Activated CD4-positive, alpha-beta T cell treated with anti-CD3 and anti-CD28 coated beads, Interleukin-2, Interleukin-6, amounts not matched to agents 100 ng/mL and 50 ng/mL, durations not matched to agents 16 hours and 8 hours (primary cell): ENCODE measurements around the gene COG6.

ENCODE experiments used
- DNase-seq: peaks from one replicate; pipeline ENCODE4 v3.0.0-alpha.2; 2020

COG6 gene

GRCh38 chr13:39655569-39656324 is at the start of gene COG6:
Gene COG6 (plus strand): TSS chr13:39655662. CDS start chr13:39655727, 65 bp downstream.
- DNase-seq, result peak; percentile 95

DNA sequence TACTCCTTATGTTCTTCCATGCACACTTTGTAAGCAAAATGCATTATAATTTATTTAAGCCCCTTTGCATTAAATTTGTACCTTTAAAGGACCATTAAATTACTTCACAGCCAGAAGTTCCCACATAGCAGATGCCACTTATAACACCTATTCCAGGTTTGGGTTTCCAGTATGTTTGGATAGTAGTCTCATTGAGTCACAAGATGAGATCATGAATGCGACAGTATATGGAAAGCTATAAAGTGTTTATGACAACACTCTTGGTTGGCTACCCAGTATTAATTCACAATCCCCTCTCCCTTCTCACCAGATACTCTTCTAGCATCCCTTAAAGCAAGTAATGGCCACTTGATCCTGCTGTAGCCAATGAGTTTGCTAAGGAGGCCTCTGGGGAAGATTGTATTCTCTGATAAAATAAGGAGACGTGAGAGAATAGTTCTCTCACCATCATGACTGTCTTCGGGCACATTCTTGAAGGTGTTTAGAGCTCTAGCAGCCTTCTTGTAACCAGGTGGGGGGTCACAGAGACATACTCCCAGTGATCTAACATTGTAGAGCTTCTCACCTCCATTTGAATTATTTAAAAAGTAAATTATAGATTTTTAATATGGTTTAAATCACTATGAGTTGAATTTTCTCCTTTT is 49.7 kb upstream of the COG6 start:
- no peak for DNase-seq

GRCh38 chr13:39607876-39608275 is 47.6 kb upstream of the COG6 start:
- no peak for DNase-seq

DNA sequence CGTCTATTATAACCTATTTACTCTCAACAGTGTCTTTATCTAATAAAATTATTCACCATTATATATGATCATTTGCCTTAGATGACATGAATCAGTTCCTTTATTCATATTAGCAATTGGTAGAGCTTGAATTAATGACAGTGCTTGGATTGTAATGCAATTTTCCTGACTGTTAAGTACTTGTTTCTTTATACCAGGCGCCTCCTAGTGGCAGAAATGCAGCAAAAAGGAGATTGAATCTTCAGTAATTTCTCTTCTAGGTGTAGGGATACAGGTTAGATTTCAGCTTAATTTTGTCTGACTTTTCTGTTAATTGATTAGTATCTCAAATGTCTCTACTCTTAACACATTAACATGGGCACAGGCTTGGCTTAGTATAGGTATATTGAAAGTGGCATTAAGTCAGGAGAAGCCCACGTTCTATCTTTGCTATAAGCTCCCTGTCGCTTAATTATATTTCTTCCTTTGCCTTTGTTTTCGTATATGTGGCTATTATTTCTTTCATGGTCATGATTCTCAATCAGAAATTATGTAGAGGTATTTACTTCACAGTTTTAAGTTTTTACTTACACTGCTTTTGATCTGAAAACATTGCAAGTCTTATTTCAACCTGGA is 43.3 kb upstream of the COG6 start:
- DNase-seq, result peak; percentile 61

DNA sequence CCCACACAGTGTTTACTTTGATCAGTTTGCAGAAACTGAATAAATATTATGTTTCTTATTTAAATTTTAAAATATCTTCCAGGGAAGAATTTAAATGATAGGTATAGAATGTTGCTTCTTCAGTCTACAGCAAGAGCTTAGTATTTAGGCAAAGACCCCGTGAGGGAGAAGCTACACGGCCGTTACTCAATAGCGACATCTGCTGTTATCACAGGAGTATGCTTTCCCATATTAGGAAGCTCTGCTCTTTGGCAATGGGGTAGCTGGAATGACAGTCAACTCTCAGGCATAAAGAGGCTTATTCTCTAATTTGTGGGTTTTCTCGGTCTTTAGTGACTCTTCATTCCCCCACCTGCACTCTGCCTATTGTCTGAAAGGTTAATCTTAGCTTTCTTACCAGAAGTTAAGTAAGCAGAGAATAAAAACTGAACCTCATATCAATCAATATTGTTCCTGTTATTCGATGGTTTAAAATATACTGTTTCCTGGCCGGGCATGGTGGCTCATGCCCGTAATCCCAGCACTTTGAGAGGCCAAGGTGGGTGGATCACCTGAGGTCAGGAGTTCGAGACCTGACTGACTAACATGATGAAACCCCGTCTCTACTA is 39.3 kb upstream of the COG6 start:
- DNase-seq, result peak; percentile 67

GRCh38 chr13:39618561-39618960 is 36.9 kb upstream of the COG6 start:
- DNase-seq, result no peak

DNA sequence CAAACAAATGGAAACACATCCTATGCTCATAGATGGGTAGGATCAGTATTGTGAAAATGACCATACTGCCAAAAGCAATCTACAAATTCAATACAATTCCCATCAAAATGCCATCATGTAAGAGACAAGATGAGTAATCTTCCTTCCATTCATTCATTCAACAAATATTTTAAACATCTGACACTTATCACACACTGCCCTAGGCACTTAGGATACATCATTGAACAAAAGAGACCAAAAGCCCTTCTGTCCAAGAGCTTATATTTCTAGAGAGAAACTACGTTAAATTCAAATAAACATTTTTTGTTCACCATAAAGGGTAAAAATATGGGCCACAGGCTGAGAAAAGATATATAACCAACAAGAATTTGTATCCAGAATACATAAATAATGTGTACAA is 32.0 kb upstream of the COG6 start:
- no peak for DNase-seq

- no peak for DNase-seq
Measured at GRCh38 chr13:39631307-39631706, 24.2 kb upstream of the COG6 start.

DNA sequence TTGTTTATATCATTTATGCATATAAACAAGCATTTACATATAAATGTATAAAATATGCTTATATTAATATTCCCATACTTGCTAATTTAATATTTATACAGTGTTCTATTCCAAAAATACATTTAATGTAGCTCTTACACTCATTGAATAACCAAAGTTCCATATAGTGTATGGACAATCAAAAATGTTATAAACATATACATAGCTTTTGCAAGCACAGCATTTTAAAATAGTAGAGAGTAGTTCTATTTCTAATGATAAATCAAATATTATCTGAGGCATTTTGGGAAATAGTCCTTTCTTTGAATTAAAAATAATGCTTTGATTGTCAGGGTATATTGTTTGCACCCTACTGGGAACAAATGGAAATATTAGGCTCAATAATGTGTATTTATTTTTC is 22.5 kb upstream of the COG6 start:
- no peak for DNase-seq

DNA sequence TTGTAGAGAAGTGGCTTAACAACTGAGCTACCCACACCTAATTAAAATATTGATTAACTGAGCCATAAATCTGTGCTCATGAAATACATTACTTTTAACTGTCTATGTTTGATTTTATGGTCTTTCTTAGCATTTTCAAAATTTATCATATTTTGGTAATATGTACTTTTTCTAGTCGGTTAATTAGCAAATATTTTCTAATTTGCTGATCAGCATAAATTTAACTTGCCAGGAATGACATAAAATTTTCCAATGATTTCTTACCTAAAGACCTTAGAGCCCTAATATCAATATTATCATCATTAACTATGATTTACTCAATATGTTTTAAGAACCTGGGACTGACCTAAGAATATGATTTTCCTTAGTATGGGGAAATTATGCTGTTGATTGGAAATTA is 19.9 kb upstream of the COG6 start:
- no peak for DNase-seq

DNA sequence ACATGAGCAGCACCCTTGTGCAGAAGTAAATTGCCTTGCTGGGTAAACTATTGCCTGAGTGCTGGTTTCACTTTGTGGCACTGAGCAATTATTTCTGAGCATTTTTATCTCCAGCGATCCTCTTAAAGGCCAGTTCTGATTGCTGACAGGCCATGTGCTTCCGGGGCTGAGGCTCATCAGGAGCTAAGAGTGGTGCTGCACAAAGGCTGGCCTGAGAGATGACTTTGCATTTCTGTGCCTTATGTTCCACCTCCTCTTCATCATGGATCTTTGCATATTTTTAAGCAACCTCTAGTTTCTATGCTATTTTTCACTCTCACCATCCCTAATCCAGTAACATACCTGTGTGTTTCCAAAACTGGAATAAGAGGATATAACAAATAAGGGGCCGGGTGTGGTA is 17.6 kb upstream of the COG6 start:
- DNase-seq, result no peak

- DNase-seq, result no peak
Measured at GRCh38 chr13:39641645-39642044, 13.8 kb upstream of the COG6 start.

- no peak for DNase-seq
Measured at GRCh38 chr13:39646122-39646521, 9.3 kb upstream of the COG6 start.

GRCh38 chr13:39655041-39655568 is 357 bp upstream of the COG6 start:
- no peak for DNase-seq

DNA sequence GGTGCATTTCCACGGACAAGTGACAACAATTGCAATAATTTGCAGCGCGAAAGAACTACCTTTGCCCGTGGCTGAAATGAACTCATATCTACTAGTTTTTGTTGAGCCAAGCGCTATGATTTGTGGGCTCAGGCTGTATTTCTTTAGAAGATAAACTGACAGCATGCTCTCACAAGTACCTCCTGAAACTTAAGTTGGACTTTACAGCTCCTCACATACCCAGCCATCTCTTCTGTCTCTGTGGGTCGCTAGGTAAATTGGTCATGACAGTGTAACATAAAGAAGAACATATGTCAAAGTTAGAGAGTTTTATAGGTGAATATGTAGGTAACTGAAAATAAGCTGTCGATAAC is 839 bp downstream of the COG6 start:
- peak; percentile 3 for DNase-seq

DNA sequence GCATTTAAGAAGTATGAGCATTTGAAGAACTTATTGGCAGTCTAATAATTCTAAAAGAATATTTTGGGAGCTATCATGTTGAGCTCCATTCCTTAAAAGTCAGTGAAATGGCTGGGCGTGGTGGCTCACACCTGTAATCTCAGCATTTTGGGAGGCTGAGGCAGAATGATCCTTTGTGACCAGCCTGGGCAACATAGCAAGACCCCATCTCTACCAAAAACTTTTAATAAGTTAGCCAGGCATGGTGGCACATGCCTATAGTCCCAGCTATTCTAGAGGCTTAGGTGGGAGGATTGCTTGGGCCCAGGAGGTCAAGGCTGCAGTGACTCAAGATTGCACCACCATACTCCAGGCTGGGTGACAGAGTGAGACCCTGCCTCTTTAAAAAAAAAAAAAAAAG is 8.0 kb downstream of the COG6 start:
- DNase-seq, result no peak

DNA sequence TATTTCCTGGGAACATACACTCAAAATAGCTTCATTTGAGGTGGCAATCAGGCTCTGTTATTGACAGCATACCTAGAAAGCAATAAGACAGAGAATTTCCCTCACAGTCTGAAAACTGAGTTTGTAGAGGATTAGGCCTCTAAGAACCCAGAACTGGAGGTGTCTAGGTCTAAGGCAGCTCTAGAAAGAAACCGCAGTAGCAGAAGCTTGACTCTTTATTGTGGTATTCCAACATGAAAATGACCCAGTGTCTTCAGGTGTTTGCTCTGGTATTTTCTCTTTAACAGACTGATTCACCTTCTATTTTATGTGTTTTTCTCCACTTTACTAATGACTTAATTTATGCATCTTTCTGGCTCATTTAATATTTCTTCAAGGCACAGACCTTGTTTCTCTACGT is 8.5 kb downstream of the COG6 start:
- DNase-seq, result no peak

- no peak for DNase-seq
Measured at GRCh38 chr13:39665763-39666162, 10.3 kb downstream of the COG6 start.

DNA sequence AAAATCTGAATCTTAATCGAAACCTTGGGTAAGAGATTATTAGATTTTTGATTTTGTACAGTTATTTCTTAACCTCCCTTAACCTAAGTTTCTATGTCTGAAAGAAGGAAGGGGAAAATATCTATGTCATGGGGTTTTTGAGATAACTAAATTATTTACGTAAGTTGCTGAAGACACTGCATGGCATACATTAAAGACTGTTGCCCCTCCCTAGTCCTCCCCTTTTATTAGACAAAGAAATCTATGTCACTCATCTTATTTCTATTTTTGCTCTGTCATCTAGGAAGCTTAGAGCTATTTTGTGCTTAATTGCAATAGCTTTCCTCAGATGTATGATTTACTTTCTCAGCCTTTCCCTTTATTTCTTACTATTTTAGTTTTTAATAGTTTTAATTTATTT is 15.0 kb downstream of the COG6 start:
- DNase-seq, result no peak

DNA sequence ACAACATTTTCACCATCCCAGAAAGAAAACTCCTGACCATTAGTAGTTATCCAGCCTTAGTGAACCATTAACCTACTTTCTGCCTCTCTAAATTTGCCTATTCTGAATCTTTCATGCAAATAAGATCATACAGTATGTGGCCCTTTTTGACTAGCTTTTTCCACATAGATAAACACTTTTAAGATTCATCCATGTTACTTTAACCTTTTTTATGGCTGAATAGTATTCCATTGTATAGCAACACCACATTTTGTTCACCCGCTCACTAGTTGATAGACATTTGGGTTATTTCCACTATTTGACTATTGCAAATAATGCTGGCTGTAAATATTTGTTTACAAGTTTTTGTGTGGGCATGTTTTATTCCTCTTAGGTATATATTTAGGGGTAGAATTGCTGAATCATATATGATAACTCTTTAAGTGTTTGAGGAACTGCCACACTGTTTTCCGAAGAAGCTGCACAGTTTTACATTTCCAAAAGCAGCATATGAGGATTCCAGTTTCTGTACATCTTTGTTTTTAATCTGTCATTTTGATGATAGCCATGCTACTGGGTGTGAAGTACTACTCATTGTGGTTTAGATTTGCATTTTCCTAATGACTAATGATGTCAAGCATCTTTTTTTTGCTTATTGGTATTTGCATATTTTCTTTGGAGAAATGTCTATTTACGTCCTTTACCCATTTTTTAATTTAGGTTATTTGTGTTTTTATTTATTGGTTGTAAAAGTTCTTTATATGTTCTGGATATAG is 17.1 kb downstream of the COG6 start:
- DNase-seq, result no peak

DNA sequence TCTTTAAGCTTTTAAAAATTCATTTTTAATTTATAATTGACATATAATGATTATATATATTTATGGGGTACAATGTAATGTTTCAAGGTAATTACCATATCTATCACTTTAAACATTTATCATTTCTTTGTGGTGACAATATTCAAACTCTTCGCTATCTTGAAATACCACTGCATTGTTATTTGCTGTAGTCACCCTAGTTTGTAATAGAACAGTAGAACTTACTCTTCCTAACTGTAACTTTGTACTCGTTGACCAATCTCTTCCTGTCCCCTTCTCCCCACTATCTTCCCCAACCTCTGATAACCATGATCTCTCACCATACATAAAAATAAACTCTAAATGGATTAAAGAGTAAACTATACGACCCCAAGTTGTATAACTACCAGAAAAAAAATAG is 20.4 kb downstream of the COG6 start:
- DNase-seq, result no peak

- DNase-seq, result peak; percentile 32
Measured at GRCh38 chr13:39676315-39676876, 20.9 kb downstream of the COG6 start.

GRCh38 chr13:39682310-39682709 is 26.8 kb downstream of the COG6 start:
- DNase-seq, result no peak
